HepG2 (cell line): ENCODE data around the gene SLC29A1. TPM values are rescaled to one million over a fixed set of nuclear protein-coding genes. Genes with fewer than 3 reads are reported as not detected.
A peak's percentile ranks its signal among the peaks of the same experiment; 100 is the strongest.

ENCODE experiments used
- CBX5 ChIP-seq: sonication (generic); formaldehyde crosslinking; IDR thresholded peaks from 2 replicates; pipeline ENCODE4 v1.4.0; 2020; ENCODE audit warnings: missing genetic modification reagents, borderline replicate concordance
- DDIT3 ChIP-seq: sonication (generic); formaldehyde crosslinking; IDR thresholded peaks from 2 replicates; pipeline ENCODE4 v1.4.0; 2020; ENCODE audit warnings: mild to moderate bottlenecking, missing genetic modification reagents
- HES4 ChIP-seq: sonication (generic); formaldehyde crosslinking; IDR thresholded peaks from 2 replicates; pipeline ENCODE4 v1.9.0; 2021; ENCODE audit warnings: mild to moderate bottlenecking, missing genetic modification reagents, borderline replicate concordance
- HNRNPL ChIP-seq: fragments of 200-400 bp; formaldehyde crosslinking; IDR thresholded peaks from 2 replicates; pipeline ENCODE4 v1.6.1; 2017; ENCODE audit warnings: mild to moderate bottlenecking, low read depth, low read length
- KAT2B ChIP-seq: fragments of 150-350 bp; IDR thresholded peaks from 2 replicates; pipeline ENCODE4 v1.6.1; 2014; ENCODE audit warnings: low read depth, low read length, borderline replicate concordance
- MED1 ChIP-seq: sonication (generic); formaldehyde crosslinking; IDR thresholded peaks from 2 replicates; pipeline ENCODE4 v1.4.0; 2020; ENCODE audit warnings: missing genetic modification reagents
- MIER3 ChIP-seq: IDR thresholded peaks from 2 replicates; pipeline ENCODE4 v1.6.1; 2016; ENCODE audit warnings: missing compliant biosample characterization, borderline replicate concordance
- NFKB2 ChIP-seq: sonication (generic); formaldehyde crosslinking; IDR thresholded peaks from 2 replicates; pipeline ENCODE4 v1.4.0; 2020; ENCODE audit warnings: missing genetic modification reagents, borderline replicate concordance
- NPAS2 ChIP-seq: sonication (generic); formaldehyde crosslinking; IDR thresholded peaks from 2 replicates; pipeline ENCODE4 v1.8.0; 2022; ENCODE audit warnings: mild to moderate bottlenecking, missing genetic modification reagents, borderline replicate concordance
- ZBTB37 ChIP-seq: sonication (generic); formaldehyde crosslinking; IDR thresholded peaks from 2 replicates; pipeline ENCODE4 v1.4.0; 2020; ENCODE audit warnings: mild to moderate bottlenecking, missing genetic modification reagents
- ZMYM2 ChIP-seq: sonication (generic); formaldehyde crosslinking; IDR thresholded peaks from 2 replicates; pipeline ENCODE4 v1.8.0; 2022; ENCODE audit warnings: mild to moderate bottlenecking, missing genetic modification reagents
- ZNF138 ChIP-seq: sonication (generic); formaldehyde crosslinking; IDR thresholded peaks from 2 replicates; pipeline ENCODE4 v1.5.0; 2020; ENCODE audit warnings: mild to moderate bottlenecking, low read depth, missing genetic modification reagents
- ZNF205 ChIP-seq: IDR thresholded peaks from 2 replicates; pipeline ENCODE4 v1.6.1; 2018; ENCODE audit warnings: missing biosample characterization, missing genetic modification reagents
- ZNF224 ChIP-seq: sonication (generic); formaldehyde crosslinking; IDR thresholded peaks from 2 replicates; pipeline ENCODE4 v1.5.0; 2020; ENCODE audit warnings: mild to moderate bottlenecking, missing genetic modification reagents
- ZNF253 ChIP-seq: sonication (generic); formaldehyde crosslinking; IDR thresholded peaks from 2 replicates; pipeline ENCODE4 v1.8.0; 2022; ENCODE audit warnings: mild to moderate bottlenecking, missing genetic modification reagents, borderline replicate concordance
- ZNF563 ChIP-seq: sonication (generic); formaldehyde crosslinking; IDR thresholded peaks from 2 replicates; pipeline ENCODE4 v1.8.0; 2022; ENCODE audit warnings: mild to moderate bottlenecking, moderate library complexity, missing genetic modification reagents
- ZNF629 ChIP-seq: sonication (generic); formaldehyde crosslinking; conservative IDR thresholded peaks from 2 replicates; pipeline ENCODE4 v1.5.0; 2020; ENCODE audit warnings: missing genetic modification reagents
- ZNF709 ChIP-seq: sonication (generic); formaldehyde crosslinking; IDR thresholded peaks from 2 replicates; pipeline ENCODE4 v1.5.0; 2020; ENCODE audit warnings: mild to moderate bottlenecking, missing genetic modification reagents
- ZNF746 ChIP-seq: sonication (generic); formaldehyde crosslinking; IDR thresholded peaks from 2 replicates; pipeline ENCODE4 v1.8.0; 2022; ENCODE audit warnings: mild to moderate bottlenecking, missing genetic modification reagents
- ZSCAN30 ChIP-seq: sonication (generic); formaldehyde crosslinking; IDR thresholded peaks from 2 replicates; pipeline ENCODE4 v1.5.0; 2020; ENCODE audit warnings: mild to moderate bottlenecking, missing genetic modification reagents
- polyA plus RNA-seq, 8 experiments: library from polyadenylated mRNA; depleted of rRNA in 3 of 8; stranded (reverse) in 7 of 8; unstranded in 1 of 8; fragments of >200 nt; fragmentation: Illumina TruSeq in 4 of 8; extraction: Trizol in 4 of 8; gene quantifications; 2 replicates each; pipeline versions ENCODE4 v1.2.1 to v1.2.3, GENCODE V29; 2011 to 2016; ENCODE audit warnings: low read depth in 4 of 8, missing spikeins in 1 of 8, mixed read lengths in 1 of 8; ENCODE audit not compliant: insufficient read depth in 1 of 8
- total RNA-seq, 5 experiments: library from RNA; depleted of rRNA; stranded (reverse); fragments of >200 nt; fragmentation: Illumina TruSeq; extraction: Trizol; gene quantifications; 2 replicates each; pipeline ENCODE4 v1.2.3, GENCODE V29; 2016; ENCODE audit warnings: low read depth in 1 of 5
- TF ChIP-seq, protein P1 (sequence below): IDR thresholded peaks from 2 replicates; pipeline ENCODE4 v1.4.0; 2020; ENCODE audit warnings: mild to moderate bottlenecking, missing genetic modification reagents
- TF ChIP-seq, protein P2 (sequence below): IDR thresholded peaks from 2 replicates; pipeline ENCODE4 v1.6.1; 2016; ENCODE audit warnings: missing biosample characterization, missing genetic modification reagents, low read depth

Gene SLC29A1
- total and polyA plus RNA-seq, 2 of the 13 experiments (the other 11 are each of a cell fraction or from before 2014, with no cell fraction given), result 43.2 to 106 TPM

GRCh38 chr6:44247338-44248302, 24.2 kb downstream of the SLC29A1 start (continued):
- peak; percentile 79; the same call in 1 of the 2 replicates for TF ChIP-seq NFKB2 (CRISPR knock-in tag)
- TF ChIP-seq, protein P1, sequence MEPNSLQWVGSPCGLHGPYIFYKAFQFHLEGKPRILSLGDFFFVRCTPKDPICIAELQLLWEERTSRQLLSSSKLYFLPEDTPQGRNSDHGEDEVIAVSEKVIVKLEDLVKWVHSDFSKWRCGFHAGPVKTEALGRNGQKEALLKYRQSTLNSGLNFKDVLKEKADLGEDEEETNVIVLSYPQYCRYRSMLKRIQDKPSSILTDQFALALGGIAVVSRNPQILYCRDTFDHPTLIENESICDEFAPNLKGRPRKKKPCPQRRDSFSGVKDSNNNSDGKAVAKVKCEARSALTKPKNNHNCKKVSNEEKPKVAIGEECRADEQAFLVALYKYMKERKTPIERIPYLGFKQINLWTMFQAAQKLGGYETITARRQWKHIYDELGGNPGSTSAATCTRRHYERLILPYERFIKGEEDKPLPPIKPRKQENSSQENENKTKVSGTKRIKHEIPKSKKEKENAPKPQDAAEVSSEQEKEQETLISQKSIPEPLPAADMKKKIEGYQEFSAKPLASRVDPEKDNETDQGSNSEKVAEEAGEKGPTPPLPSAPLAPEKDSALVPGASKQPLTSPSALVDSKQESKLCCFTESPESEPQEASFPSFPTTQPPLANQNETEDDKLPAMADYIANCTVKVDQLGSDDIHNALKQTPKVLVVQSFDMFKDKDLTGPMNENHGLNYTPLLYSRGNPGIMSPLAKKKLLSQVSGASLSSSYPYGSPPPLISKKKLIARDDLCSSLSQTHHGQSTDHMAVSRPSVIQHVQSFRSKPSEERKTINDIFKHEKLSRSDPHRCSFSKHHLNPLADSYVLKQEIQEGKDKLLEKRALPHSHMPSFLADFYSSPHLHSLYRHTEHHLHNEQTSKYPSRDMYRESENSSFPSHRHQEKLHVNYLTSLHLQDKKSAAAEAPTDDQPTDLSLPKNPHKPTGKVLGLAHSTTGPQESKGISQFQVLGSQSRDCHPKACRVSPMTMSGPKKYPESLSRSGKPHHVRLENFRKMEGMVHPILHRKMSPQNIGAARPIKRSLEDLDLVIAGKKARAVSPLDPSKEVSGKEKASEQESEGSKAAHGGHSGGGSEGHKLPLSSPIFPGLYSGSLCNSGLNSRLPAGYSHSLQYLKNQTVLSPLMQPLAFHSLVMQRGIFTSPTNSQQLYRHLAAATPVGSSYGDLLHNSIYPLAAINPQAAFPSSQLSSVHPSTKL (CRISPR knock-in tag), result peak; percentile 30; the same call in 1 of the 2 replicates
- TF ChIP-seq HNRNPL, result 0 out of 2 replicates have a peak, but pooled peaks have one; percentile 63
- TF ChIP-seq NPAS2 (CRISPR knock-in tag), result no peak
- peak; percentile 19; the same call in 1 of the 2 replicates for TF ChIP-seq MED1
- no peak for TF ChIP-seq ZMYM2
- peak; percentile 35; the same call in 1 of the 2 replicates for TF ChIP-seq ZNF563 (CRISPR knock-in tag)
- no peak for TF ChIP-seq KAT2B
- 0 out of 2 replicates have a peak, but pooled peaks have one; percentile 40 for TF ChIP-seq ZNF138 (CRISPR knock-in tag)
- TF ChIP-seq, protein P2, sequence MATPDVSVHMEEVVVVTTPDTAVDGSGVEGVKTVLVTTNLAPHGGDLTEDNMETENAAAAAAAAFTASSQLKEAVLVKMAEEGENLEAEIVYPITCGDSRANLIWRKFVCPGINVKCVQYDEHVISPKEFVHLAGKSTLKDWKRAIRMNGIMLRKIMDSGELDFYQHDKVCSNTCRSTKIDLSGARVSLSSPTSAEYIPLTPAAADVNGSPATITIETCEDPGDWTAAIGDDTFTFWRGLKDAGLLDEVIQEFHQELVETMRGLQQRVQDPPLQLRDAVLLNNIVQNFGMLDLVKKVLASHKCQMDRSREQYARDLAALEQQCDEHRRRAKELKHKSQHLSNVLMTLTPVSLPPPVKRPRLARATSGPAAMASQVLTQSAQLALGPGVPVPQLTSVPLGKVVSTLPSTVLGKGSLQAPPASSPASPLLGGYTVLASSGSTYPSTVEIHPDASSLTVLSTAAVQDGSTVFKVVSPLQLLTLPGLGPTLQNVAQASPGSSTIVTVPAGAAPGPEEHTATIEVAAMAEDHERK, result no peak
- peak; percentile 84 for TF ChIP-seq ZNF224 (CRISPR knock-in tag)
- 0 out of 2 replicates have a peak, but pooled peaks have one; percentile 55 for TF ChIP-seq ZBTB37 (CRISPR knock-in tag)
- TF ChIP-seq ZNF253, result no peak; the same call in 1 of the 2 replicates
- TF ChIP-seq ZSCAN30 (CRISPR knock-in tag), result peak; percentile 74
- no peak for TF ChIP-seq ZNF746 (CRISPR knock-in tag)
- no peak for TF ChIP-seq MIER3 (CRISPR knock-in tag)
- no peak for TF ChIP-seq DDIT3 (CRISPR knock-in tag)
- TF ChIP-seq CBX5 (CRISPR knock-in tag), result peak; percentile 65; the same call in 1 of the 2 replicates
- peak; percentile 55 for TF ChIP-seq ZNF709 (CRISPR knock-in tag)
- peak; percentile 12; the same call in 1 of the 2 replicates for TF ChIP-seq HES4 (CRISPR knock-in tag)
- TF ChIP-seq ZNF205 (CRISPR knock-in tag), result 0 out of 2 replicates have a peak, but pooled peaks have one; percentile 12
- 0 out of 2 replicates have a peak, but pooled peaks have one; percentile 3 for TF ChIP-seq ZNF629
